ENCODE measurements around the gene POLR2L. TPM values are rescaled to one million over a fixed set of nuclear protein-coding genes. Genes with fewer than 3 reads are reported as not detected.

POLR2L gene
- total and polyA plus RNA-seq, 3 experiments from 2014 or later: 114 to 182 (median 178) TPM

DNA sequence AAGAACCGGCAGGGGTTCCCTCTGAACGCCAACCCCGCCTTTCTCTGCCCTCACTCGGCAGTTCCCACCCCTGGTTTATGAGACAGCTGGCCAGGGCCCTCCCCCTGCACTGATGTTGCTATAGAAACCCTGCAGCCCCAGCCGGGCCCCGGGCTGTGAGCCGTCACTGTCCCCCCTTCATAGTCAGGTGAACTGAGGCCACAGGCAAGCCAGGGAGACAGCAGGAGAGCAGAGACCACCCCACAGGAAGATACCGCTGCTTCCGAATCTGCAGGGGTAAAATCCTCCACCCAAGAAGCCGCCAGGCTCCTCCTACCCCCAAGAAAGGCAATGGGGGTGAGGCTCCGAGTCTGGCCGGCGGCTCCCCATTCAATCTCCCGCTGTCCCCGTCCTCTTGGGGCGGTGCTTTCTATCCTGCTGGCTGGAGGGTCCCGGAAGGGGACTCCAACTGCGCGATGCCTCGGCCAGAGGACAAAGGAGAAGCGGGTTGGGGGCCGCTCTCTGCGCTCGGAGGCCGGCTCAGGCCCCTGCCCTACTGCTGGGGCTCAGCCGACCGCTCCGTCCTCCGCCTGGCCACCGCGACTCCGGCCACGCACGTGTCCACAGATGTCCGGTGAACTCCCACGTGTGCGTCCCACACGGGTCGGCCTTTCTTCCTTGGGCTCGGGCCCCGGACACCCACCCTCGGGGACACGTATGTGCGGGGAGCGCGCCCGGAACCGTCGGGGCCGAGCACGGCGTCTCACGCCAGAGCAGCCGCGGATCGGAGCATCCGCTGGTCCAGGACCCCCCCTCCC is 44.8 kb downstream of the POLR2L start:
- Mint-ChIP-seq H3K4me1 (peaks cover 12 to 26% (median 14%) of the 10 kb centered on the region in 3 donors), H3K27me3 (no peaks in the 10 kb centered on the region), H3K9me3 (no peaks in the 10 kb centered on the region), H3K4me3 (peak overlapping the region; percentile 91 to 94 (median 92)), H3K36me3 (peaks cover 0 to 14% (median 0%) of the 10 kb centered on the region in 3 donors), H3K27ac (peak overlapping the region; percentile 87 to 98 (median 95))
- ChIA-PET CTCF (interaction anchor here (1.3 kb wide), 1 partner anchor 71 kb away, joined by 3 read pairs; no protein-coding TSS in a partner anchor), POLR2A (interaction anchor here (0.6 to 2.5 kb wide), 5 partner anchors 11 to 284 kb away, joined by 3 to 8 read pairs (median 6); partner anchors contain the start of genes PNPLA2, RPLP2 and TALDO1)
- peak overlapping the region; percentile 92 for H3K4me3 ChIP-seq (ENCODE audit: low read length)
- H3K9me3 ChIP-seq (ENCODE audit: low read length): no peaks in the 10 kb centered on the region
- H3K36me3 ChIP-seq (ENCODE audit: insufficient read depth, low read length): peaks cover 4% of the 10 kb centered on the region
- peaks cover 25% of the 10 kb centered on the region for H3K4me1 ChIP-seq (ENCODE audit: insufficient read depth, low read length)
- peak; percentile 77 to 93 (median 81) for DNase-seq
- no peaks in the 10 kb centered on the region for H3K27me3 ChIP-seq (ENCODE audit: insufficient read depth, low read length, poor library complexity, severe bottlenecking)
- H3K27ac ChIP-seq (ENCODE audit: low read depth, low read length): peak overlapping the region; percentile 86

DNA sequence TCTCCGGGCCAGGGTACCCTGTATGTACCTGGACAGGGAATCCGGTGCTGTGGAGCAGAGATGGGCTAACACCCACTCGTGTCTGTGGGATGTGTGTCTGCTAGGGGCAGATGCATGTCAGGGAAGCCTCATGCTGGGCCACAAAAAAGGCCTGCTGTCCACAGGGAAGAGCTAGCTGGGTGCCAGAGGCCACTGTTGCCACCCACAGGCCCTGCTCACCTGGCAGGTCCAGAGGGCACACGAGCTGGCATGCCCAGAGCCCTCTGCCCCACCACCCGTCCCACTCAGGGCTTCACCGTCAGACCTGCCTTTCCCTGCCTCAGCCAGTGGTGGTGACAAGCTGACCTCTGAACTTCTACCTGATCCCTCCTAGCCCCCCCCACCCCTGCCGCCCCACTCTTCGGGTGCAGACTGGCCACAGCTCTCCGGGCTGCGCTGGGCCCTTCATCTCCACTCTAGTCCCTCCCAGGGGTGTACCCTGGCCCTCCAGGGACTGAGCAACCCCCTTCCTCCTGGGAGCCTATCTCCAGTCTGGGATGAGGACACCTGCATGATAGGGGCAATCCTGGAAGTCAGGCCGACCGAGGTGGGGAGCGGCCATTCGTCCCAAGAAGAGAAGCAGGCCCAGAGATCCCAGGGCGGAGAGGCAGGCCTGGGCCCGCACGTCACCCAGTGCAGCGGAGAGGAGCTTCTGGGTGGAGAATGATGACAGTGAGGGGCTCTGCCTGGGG is 45.6 kb downstream of the POLR2L start:
- CTCF ChIA-PET: interaction anchor here (0.8 to 1.3 kb wide), 3 partner anchors 15 to 242 kb away, joined by 3 read pairs; no protein-coding TSS in a partner anchor
- Mint-ChIP-seq H3K36me3 (peaks cover 0 to 18% (median 0%) of the 10 kb centered on the region in 3 donors), H3K4me1 (peaks cover 12 to 26% (median 14%) of the 10 kb centered on the region in 3 donors), H3K4me3 (peak overlapping the region; percentile 91 to 94 (median 92)), H3K27me3 (no peaks in the 10 kb centered on the region), H3K27ac (peak overlapping the region; percentile 90 to 98 (median 95)), H3K9me3 (no peaks in the 10 kb centered on the region)
- Histone ChIP-seq H3K27me3 (ENCODE audit: insufficient read depth, low read length, poor library complexity, severe bottlenecking) (no peaks in the 10 kb centered on the region), H3K4me3 (ENCODE audit: low read length) (peak overlapping the region; percentile 92), H3K27ac (ENCODE audit: low read depth, low read length) (peak overlapping the region; percentile 86), H3K4me1 (ENCODE audit: insufficient read depth, low read length) (peaks cover 25% of the 10 kb centered on the region), H3K9me3 (ENCODE audit: low read length) (no peaks in the 10 kb centered on the region), H3K36me3 (ENCODE audit: insufficient read depth, low read length) (peaks cover 4% of the 10 kb centered on the region)
- DNase-seq: no peak
- POLR2A ChIA-PET: interaction anchor here (0.6 to 2.5 kb wide), 6 partner anchors 12 to 283 kb away, joined by 3 to 8 read pairs (median 5); partner anchors contain the start of genes PNPLA2, RPLP2 and TALDO1

DNA sequence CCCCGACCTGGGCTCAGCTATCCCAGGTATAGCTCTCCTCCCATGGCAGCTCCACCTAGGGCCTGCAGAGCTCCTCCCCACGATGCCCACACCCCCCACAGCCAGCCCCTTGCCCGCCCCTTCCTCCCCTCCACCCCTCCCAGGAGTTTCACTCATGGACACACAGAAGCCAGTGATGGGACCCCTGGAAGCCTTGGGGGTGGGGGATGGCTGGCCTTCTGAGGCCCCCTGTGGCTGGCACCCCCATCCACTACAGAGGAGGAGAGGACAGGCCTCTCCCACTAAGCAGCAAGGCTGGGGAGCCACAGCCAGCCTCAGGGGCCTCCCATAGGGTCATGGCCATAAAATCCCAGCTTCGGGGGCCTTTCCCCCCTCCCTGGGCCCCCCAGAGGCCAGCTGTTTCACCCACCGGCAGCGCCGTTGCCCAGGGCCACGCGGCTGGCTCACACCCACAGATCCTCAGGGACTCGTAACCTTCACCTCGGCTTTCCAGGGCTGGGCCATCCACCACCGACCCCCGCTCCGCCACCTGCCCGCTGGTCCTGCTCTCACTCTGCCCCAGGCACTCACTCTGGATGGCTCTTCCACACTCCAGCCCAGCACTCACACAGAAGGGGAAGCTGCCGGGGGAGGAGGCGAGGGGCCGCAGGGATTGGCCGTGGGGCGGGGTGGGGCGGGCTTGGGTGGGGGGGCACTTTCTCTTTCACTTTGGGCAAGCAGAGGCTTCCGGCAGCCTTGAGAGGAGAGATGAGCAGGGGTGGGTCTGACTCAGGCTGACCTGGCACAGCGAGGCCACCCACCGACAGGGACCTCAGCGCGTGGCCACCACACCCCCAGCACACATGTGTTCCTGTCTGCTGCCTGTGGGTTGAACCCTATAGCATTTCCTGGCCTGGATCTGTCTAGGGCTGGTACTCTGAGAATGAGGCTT is 46.4 kb downstream of the POLR2L start:
- H3K27me3 ChIP-seq (ENCODE audit: insufficient read depth, low read length, poor library complexity, severe bottlenecking): no peaks in the 10 kb centered on the region
- no peaks in the 10 kb centered on the region for H3K9me3 Mint-ChIP-seq
- peaks cover 4% of the 10 kb centered on the region for H3K36me3 ChIP-seq (ENCODE audit: insufficient read depth, low read length)
- H3K27me3 Mint-ChIP-seq: peaks cover 0 to 3% of the 10 kb centered on the region in 2 donors
- peak overlapping the region; percentile 86 for H3K27ac ChIP-seq (ENCODE audit: low read depth, low read length)
- peak overlapping the region; percentile 92 for H3K4me3 ChIP-seq (ENCODE audit: low read length)
- ChIA-PET POLR2A (interaction anchor here (0.7 to 2.5 kb wide), 6 partner anchors 13 to 505 kb away, joined by 3 to 8 read pairs (median 6); partner anchors contain the start of genes PNPLA2 and RPLP2), CTCF (interaction anchor here (0.8 to 1.3 kb wide), 3 partner anchors 16 to 242 kb away, joined by 3 read pairs; no protein-coding TSS in a partner anchor)
- DNase-seq: peak; percentile 73 to 87 (median 74)
- peaks cover 12 to 26% (median 14%) of the 10 kb centered on the region in 3 donors for H3K4me1 Mint-ChIP-seq
- peak overlapping the region; percentile 90 to 98 (median 95) for H3K27ac Mint-ChIP-seq
- H3K36me3 Mint-ChIP-seq: peaks cover 0 to 22% (median 0%) of the 10 kb centered on the region in 3 donors
- H3K4me3 Mint-ChIP-seq: peak overlapping the region; percentile 91 to 94 (median 92)
- H3K4me1 ChIP-seq (ENCODE audit: insufficient read depth, low read length): peaks cover 25% of the 10 kb centered on the region
- no peaks in the 10 kb centered on the region for H3K9me3 ChIP-seq (ENCODE audit: low read length)

DNA sequence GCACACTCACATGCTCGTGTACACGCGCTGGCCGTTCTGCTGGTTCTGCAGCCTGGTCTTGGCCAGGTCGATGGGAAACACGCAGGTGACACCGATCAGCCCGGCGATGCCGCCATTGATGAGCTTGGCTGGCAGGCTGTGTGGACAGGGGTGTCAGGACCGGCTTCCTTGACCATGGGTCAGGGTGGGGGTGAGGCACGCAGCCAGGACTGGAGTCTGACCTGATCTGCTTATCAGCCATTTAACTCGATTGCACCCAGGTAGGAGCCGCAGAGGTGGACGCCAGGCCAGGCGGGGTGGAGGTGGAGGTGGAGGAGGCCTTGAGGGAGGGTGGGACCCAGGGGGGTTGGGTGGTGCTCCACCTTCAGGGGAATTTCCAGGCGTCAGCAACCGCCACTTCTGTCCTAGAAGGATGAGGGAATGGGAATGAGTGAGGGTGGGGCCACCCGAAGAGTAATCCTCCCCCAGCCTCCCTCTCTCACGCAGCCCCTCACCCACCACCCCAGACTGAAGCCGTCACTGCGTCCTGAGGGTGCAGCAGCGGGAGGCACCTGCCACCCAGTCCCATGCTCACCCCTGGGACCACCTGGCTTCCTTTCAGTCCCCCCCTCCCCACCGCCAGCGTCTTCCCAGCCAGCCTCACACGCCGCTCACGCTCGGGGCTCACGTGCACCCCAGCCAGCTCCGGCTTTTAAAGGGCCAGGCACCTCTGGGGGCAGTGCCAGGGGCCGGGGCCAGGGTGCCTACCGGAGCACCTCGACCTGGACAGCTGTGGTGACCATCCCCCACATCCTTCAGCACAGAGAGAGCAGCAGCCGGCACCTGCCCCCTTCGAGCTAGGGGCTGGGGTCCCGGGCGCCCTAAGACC is 47.3 kb downstream of the POLR2L start:
- peak overlapping the region in 2 of 8 donors; percentile 94 to 97 for H3K27ac Mint-ChIP-seq
- peaks cover 0 to 3% of the 10 kb centered on the region in 2 donors for H3K27me3 Mint-ChIP-seq
- H3K9me3 Mint-ChIP-seq: no peaks in the 10 kb centered on the region
- ChIA-PET CTCF (interaction anchor here (1.3 kb wide), 1 partner anchor 17 kb away, joined by 3 read pairs; no protein-coding TSS in a partner anchor), POLR2A (interaction anchor here (0.7 to 2.5 kb wide), 3 partner anchors 16 to 504 kb away, joined by 3 to 6 read pairs (median 5); no protein-coding TSS in a partner anchor)
- Histone ChIP-seq H3K4me1 (ENCODE audit: insufficient read depth, low read length) (peaks cover 25% of the 10 kb centered on the region), H3K27me3 (ENCODE audit: insufficient read depth, low read length, poor library complexity, severe bottlenecking) (no peaks in the 10 kb centered on the region), H3K27ac (ENCODE audit: low read depth, low read length) (peak overlapping the region; percentile 69), H3K4me3 (ENCODE audit: low read length) (no peak overlapping the region), H3K36me3 (ENCODE audit: insufficient read depth, low read length) (peaks cover 4% of the 10 kb centered on the region), H3K9me3 (ENCODE audit: low read length) (no peaks in the 10 kb centered on the region)
- peak overlapping the region; percentile 16 to 92 (median 61) for H3K4me3 Mint-ChIP-seq
- DNase-seq: no peak
- H3K36me3 Mint-ChIP-seq: peaks cover 0 to 25% (median 0%) of the 10 kb centered on the region in 3 donors
- H3K4me1 Mint-ChIP-seq: peaks cover 12 to 26% (median 14%) of the 10 kb centered on the region in 3 donors

DNA sequence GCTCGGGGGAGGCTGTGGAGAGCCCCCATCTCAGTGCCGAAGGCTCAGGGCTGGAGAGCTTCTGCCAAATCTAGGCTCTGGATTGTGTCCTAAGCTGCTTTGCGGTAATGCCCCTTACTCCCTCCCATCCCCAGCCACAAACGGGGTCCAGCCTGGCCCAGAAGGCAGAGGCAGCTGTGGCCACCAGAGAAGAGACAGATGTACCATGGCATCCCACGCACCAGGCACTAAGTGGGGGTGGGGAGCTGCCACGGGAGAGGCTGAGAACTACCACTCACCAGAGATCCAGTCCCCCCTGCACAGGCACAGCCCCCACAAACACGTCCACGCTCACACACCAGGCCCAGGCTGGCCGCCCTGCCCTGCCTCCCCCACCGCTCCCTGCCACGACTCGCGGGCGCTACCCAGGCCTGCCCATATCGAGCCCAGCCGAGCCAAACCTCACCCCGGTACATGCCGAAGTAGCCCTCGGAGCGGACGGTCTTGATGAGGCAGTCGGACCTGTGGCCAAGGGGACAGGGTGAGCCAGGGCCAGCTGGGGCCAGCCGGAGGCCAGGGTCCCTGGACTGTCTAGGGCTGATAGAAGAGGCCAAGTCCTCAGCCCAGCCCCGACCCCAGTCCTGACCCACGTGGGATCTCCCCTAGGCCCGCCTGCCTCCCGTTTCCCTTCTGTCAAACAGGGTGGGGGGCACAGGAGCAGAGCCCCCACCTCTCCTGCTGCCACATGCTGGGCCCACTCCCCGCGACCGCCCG is 48.1 kb downstream of the POLR2L start:
- no peak for DNase-seq
- ChIA-PET POLR2A (no interaction called here), CTCF (interaction anchor here (0.7 kb wide), 1 partner anchor 36 kb away, joined by 3 read pairs; no protein-coding TSS in a partner anchor)
- Mint-ChIP-seq H3K4me1 (peaks cover 12 to 26% (median 14%) of the 10 kb centered on the region in 3 donors), H3K27me3 (peaks cover 0 to 3% of the 10 kb centered on the region in 2 donors), H3K4me3 (peak overlapping the region in 6 of 7 donors; percentile 5 to 86 (median 36)), H3K9me3 (no peaks in the 10 kb centered on the region), H3K36me3 (peaks cover 0 to 25% (median 0%) of the 10 kb centered on the region in 3 donors), H3K27ac (no peak overlapping the region)
- no peaks in the 10 kb centered on the region for H3K9me3 ChIP-seq (ENCODE audit: low read length)
- peaks cover 25% of the 10 kb centered on the region for H3K4me1 ChIP-seq (ENCODE audit: insufficient read depth, low read length)
- H3K27me3 ChIP-seq (ENCODE audit: insufficient read depth, low read length, poor library complexity, severe bottlenecking): no peaks in the 10 kb centered on the region
- no peak overlapping the region for H3K27ac ChIP-seq (ENCODE audit: low read depth, low read length)
- peaks cover 4% of the 10 kb centered on the region for H3K36me3 ChIP-seq (ENCODE audit: insufficient read depth, low read length)
- H3K4me3 ChIP-seq (ENCODE audit: low read length): no peak overlapping the region

DNA sequence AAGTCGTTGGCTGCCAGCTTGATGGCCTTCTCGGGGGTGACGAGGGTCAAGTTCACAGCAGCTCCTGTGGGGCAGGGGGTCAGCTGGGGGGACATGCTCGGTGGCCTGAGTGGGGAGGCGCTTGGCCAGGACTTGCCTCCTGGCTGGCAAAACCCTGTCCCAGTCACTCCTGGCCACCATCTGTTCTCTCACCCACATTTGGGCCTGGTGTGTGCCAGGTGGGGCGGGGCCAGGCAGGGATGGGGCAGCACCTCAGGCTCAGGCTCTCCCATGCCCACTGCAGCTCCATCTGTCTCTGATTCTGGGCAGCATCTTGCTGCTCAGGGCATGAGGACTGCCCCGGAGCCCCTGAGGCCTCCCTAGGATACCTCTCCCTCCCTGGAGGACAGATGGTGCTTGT is 48.8 kb downstream of the POLR2L start:
- POLR2A ChIA-PET: no interaction called here
- DNase-seq: no peak
- CTCF ChIA-PET: no interaction called here
- Mint-ChIP-seq H3K9me3 (no peaks in the 10 kb centered on the region), H3K27me3 (peaks cover 3% of the 10 kb centered on the region in 2 donors), H3K4me1 (peaks cover 12 to 26% (median 14%) of the 10 kb centered on the region in 3 donors), H3K36me3 (peaks cover 0 to 25% (median 0%) of the 10 kb centered on the region in 3 donors), H3K4me3 (peak overlapping the region in 2 of 7 donors; percentile 24 to 86), H3K27ac (peak overlapping the region in 1 of 8 donors; percentile 65)
- Histone ChIP-seq H3K9me3 (ENCODE audit: low read length) (no peaks in the 10 kb centered on the region), H3K27me3 (ENCODE audit: insufficient read depth, low read length, poor library complexity, severe bottlenecking) (no peaks in the 10 kb centered on the region), H3K4me3 (ENCODE audit: low read length) (no peak overlapping the region), H3K27ac (ENCODE audit: low read depth, low read length) (no peak overlapping the region), H3K4me1 (ENCODE audit: insufficient read depth, low read length) (peaks cover 25% of the 10 kb centered on the region), H3K36me3 (ENCODE audit: insufficient read depth, low read length) (peaks cover 4% of the 10 kb centered on the region)

All from CD8-positive, alpha-beta memory T cell (primary cell).